CD8-positive, alpha-beta memory T cell (primary cell): ENCODE data around the gene CYTH3. TPM values are rescaled to one million over a fixed set of nuclear protein-coding genes. Genes with fewer than 3 reads are reported as not detected.

Source experiments
- CTCF ChIA-PET: fragments of 350-600 bp; sonication (Branson Sonifier 250); formaldehyde crosslinking; loops from one replicate; lab custom pipeline; 2021; ENCODE audit warnings: antibody characterized with exemption; lab: Charles Lee
- POLR2A ChIA-PET: fragments of 350-600 bp; sonication (Branson Sonifier 250); formaldehyde crosslinking; loops from one replicate; lab custom pipeline; 2021; ENCODE audit warnings: antibody characterized with exemption; lab: Charles Lee
- DNase-seq, 5 donors: peaks; one replicate each; pipeline versions ENCODE4 v3.0.0 to v3.0.0-alpha.2; 2020 to 2022; ENCODE audit warnings: mixed read lengths in 1 of 5
- H3K27ac ChIP-seq: one replicate; pipeline ENCODE4 v1.7.0; 2013; ENCODE audit warnings: low read depth, mild to moderate bottlenecking, low read length, moderate library complexity
- H3K27me3 ChIP-seq: 2 replicates; pipeline ENCODE4 v1.7.0; 2013; ENCODE audit warnings: low read length, mild to moderate bottlenecking; ENCODE audit not compliant: insufficient read depth, poor library complexity, severe bottlenecking
- H3K36me3 ChIP-seq: 2 replicates; pipeline ENCODE4 v1.7.0; 2013; ENCODE audit warnings: mild to moderate bottlenecking, low read length, moderate library complexity; ENCODE audit not compliant: insufficient read depth
- H3K4me1 ChIP-seq: 2 replicates; pipeline ENCODE4 v1.7.0; 2013; ENCODE audit warnings: mild to moderate bottlenecking, low read length, moderate library complexity; ENCODE audit not compliant: insufficient read depth
- H3K4me3 ChIP-seq: 2 replicates; pipeline ENCODE4 v1.7.0; 2013; ENCODE audit warnings: mild to moderate bottlenecking, low read length
- H3K9me3 ChIP-seq: 2 replicates; pipeline ENCODE4 v1.7.0; 2013; ENCODE audit warnings: mild to moderate bottlenecking, low read length
- H3K27ac Mint-ChIP-seq, 8 donors: one replicate each; pipeline ENCODE4 v1.8.0; 2020 to 2021; ENCODE audit warnings: mixed read lengths in 8 of 8, mild to moderate bottlenecking in 6 of 8, inconsistent platforms in 3 of 8, moderate library complexity in 3 of 8
- H3K27me3 Mint-ChIP-seq, 2 donors: one replicate each; pipeline ENCODE4 v1.8.0; 2020 to 2021; ENCODE audit warnings: mixed read lengths in 2 of 2, mild to moderate bottlenecking in 1 of 2, moderate library complexity in 1 of 2
- H3K36me3 Mint-ChIP-seq, 3 donors: one replicate each; pipeline ENCODE4 v1.8.0; 2020 to 2021; ENCODE audit warnings: mixed read lengths in 3 of 3, inconsistent platforms in 1 of 3, mild to moderate bottlenecking in 1 of 3
- H3K4me1 Mint-ChIP-seq, 3 donors: one replicate each; pipeline ENCODE4 v1.8.0; 2020 to 2021; ENCODE audit warnings: mixed read lengths in 3 of 3, inconsistent platforms in 1 of 3, mild to moderate bottlenecking in 1 of 3
- H3K4me3 Mint-ChIP-seq, 7 donors: one replicate each; pipeline ENCODE4 v1.8.0; 2020 to 2021; ENCODE audit warnings: mixed read lengths in 7 of 7, mild to moderate bottlenecking in 6 of 7, moderate library complexity in 4 of 7, inconsistent platforms in 2 of 7
- H3K9me3 Mint-ChIP-seq, 5 donors: one replicate each; pipeline ENCODE4 v1.8.0; 2020 to 2022; ENCODE audit warnings: mixed read lengths in 5 of 5, mild to moderate bottlenecking in 3 of 5, moderate library complexity in 2 of 5, inconsistent platforms in 1 of 5
- polyA plus RNA-seq: library from polyadenylated mRNA; unstranded; fragments of 300-500 nt; fragmentation: Illumina TruSeq; gene quantifications from one replicate; pipeline ENCODE4 v1.2.3, GENCODE V29; 2021
- total RNA-seq, 2 experiments: library from RNA; stranded (reverse); gene quantifications; one replicate each; pipeline ENCODE4 v1.2.3, GENCODE V29; 2021

The CYTH3 gene
- total and polyA plus RNA-seq, 3 experiments from 2014 or later: 4.5 to 15.7 (median 4.9) TPM

DNA sequence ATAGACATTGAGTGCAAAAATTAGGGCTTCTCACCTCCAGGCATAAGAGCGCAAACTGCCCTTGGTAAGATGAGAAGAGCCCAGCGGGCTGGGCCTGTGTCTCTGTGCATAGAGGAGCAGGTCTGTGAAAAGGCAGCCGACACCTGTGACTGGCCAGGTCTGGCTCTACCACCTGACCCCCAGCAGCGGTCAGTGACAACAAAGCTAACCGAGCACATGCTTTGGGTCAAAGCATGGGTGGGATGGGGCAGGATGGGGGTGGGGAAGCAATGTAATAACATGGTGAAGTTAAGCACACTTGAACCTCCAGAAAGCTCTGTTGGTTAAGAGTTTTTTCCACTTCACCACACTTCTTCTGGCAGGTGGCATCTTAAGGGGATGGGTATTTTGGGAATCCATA lies 29.3 kb downstream of the CYTH3 start:
- Histone ChIP-seq H3K9me3 (no peaks in the 10 kb centered on the region), H3K27ac (no peak overlapping the region), H3K4me1 (peaks cover 15% of the 10 kb centered on the region), H3K4me3 (no peak overlapping the region), H3K27me3 (no peaks in the 10 kb centered on the region), H3K36me3 (no peaks in the 10 kb centered on the region)
- DNase-seq: no peak
- Mint-ChIP-seq H3K9me3 (no peaks in the 10 kb centered on the region), H3K4me1 (peaks cover 44 to 61% (median 54%) of the 10 kb centered on the region in 3 donors), H3K36me3 (no peaks in the 10 kb centered on the region), H3K4me3 (peak overlapping the region in 3 of 7 donors; percentile 19 to 74 (median 25)), H3K27me3 (no peaks in the 10 kb centered on the region), H3K27ac (peak overlapping the region in 7 of 8 donors; percentile 24 to 99 (median 68))
- ChIA-PET CTCF (no interaction called here), POLR2A (no interaction called here)

DNA sequence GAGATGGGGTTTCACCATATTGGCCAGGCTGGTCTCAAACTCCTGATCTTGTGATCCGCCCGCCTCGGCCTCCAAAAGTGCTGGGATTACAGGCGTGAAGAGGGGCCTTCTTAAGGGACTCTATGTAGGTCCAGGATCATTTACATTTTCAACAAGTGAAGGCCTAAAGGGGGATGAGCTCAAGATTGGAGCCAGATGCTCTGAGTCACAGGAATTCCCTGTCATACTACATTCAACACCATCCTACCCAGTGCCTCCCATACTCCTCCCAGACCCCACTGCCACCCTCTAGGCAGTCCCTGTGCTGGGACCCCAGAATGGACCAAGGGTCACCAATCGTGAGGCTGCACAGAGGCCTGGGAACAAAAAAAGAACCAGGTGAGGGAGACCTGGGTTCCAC lies 29.9 kb downstream of the CYTH3 start:
- H3K4me3 Mint-ChIP-seq: peak overlapping the region in 4 of 7 donors; percentile 33 to 87 (median 64)
- ChIA-PET POLR2A (interaction anchor here (1.5 kb wide), 1 partner anchor 29 kb away, joined by 3 read pairs; the partner anchor contains the start of gene CYTH3), CTCF (no interaction called here)
- H3K4me1 Mint-ChIP-seq: peaks cover 48 to 66% (median 59%) of the 10 kb centered on the region in 3 donors
- no peaks in the 10 kb centered on the region for H3K27me3 Mint-ChIP-seq
- no peaks in the 10 kb centered on the region for H3K9me3 Mint-ChIP-seq
- Histone ChIP-seq H3K36me3 (no peaks in the 10 kb centered on the region), H3K27ac (no peak overlapping the region), H3K4me1 (peaks cover 15% of the 10 kb centered on the region), H3K27me3 (no peaks in the 10 kb centered on the region), H3K4me3 (no peak overlapping the region), H3K9me3 (no peaks in the 10 kb centered on the region)
- H3K36me3 Mint-ChIP-seq: no peaks in the 10 kb centered on the region
- H3K27ac Mint-ChIP-seq: peak overlapping the region in 6 of 8 donors; percentile 37 to 99 (median 76)
- DNase-seq: no peak

DNA sequence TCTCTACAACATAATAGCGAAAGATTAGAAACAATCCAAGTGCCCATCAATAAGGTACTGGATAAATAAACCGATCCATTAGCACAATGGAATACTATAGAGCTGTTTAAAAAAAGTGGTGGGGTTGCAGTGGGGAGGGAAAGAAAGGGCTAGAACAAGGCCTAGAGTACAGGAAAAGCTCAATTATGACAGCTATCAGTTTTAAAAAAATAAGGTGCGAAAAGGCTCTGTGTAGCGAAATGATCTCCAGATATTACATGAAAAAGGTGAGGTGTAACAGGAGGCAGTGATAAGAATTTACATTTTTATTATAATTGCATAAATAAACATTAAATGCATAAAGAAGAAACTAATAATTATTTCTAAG lies 30.8 kb downstream of the CYTH3 start:
- peak overlapping the region; percentile 52 to 87 (median 56) for H3K4me3 Mint-ChIP-seq
- no peak overlapping the region for H3K27ac ChIP-seq

DNA sequence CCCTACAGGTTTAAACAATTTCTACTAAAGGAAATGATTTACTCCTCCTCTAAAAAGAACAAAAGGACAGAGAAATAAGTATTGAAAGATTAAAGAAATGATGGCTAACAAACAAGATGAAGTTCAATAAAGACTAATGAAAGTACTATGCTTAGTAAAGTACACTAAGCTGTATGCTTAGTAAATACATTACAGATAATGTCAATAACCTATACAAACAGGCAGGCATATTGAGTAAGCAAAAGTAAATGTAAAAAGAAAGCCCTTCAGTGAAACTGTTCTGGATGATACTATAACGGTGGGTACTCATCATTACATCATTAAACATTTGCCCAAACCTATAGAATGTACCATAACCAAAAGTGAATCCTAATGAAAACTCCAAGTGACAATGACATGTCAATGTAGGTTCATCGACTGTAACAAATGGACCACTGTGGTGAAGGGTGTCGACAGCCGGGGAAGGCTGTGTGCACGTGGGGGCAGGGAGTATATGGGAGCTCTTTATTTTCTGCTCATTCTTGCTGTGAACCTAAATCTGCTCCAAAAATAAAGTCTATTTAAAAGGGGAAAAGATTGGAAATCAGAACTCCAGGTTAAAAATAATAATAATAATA lies 34.0 kb downstream of the CYTH3 start:
- DNase-seq: no peak
- peak overlapping the region in 7 of 8 donors; percentile 45 to 89 (median 70) for H3K27ac Mint-ChIP-seq
- CTCF ChIA-PET: no interaction called here
- H3K36me3 Mint-ChIP-seq: no peaks in the 10 kb centered on the region
- POLR2A ChIA-PET: no interaction called here
- H3K4me3 Mint-ChIP-seq: peak overlapping the region in 1 of 7 donors; percentile 37
- Histone ChIP-seq H3K4me1 (peaks cover 20% of the 10 kb centered on the region), H3K9me3 (no peaks in the 10 kb centered on the region), H3K36me3 (no peaks in the 10 kb centered on the region), H3K4me3 (no peak overlapping the region), H3K27me3 (no peaks in the 10 kb centered on the region), H3K27ac (no peak overlapping the region)
- no peaks in the 10 kb centered on the region for H3K9me3 Mint-ChIP-seq
- peaks cover 0 to 2% of the 10 kb centered on the region in 2 donors for H3K27me3 Mint-ChIP-seq
- H3K4me1 Mint-ChIP-seq: peaks cover 49 to 74% (median 69%) of the 10 kb centered on the region in 3 donors

More for the DNA sequence above, 30.8 kb downstream of the CYTH3 start:
- Histone ChIP-seq H3K36me3 (no peaks in the 10 kb centered on the region), H3K27me3 (no peaks in the 10 kb centered on the region), H3K4me1 (peaks cover 15% of the 10 kb centered on the region), H3K9me3 (no peaks in the 10 kb centered on the region), H3K4me3 (no peak overlapping the region)
- ChIA-PET POLR2A (interaction anchor here (1.5 kb wide), 1 partner anchor 30 kb away, joined by 3 read pairs; the partner anchor contains the start of gene CYTH3), CTCF (no interaction called here)
- no peaks in the 10 kb centered on the region for H3K9me3 Mint-ChIP-seq
- H3K27me3 Mint-ChIP-seq: no peaks in the 10 kb centered on the region
- peak in 1 of 5 donors; percentile 44 for DNase-seq
- no peaks in the 10 kb centered on the region for H3K36me3 Mint-ChIP-seq
- peaks cover 45 to 65% (median 63%) of the 10 kb centered on the region in 3 donors for H3K4me1 Mint-ChIP-seq
- peak overlapping the region; percentile 27 to 99 (median 86) for H3K27ac Mint-ChIP-seq

DNA sequence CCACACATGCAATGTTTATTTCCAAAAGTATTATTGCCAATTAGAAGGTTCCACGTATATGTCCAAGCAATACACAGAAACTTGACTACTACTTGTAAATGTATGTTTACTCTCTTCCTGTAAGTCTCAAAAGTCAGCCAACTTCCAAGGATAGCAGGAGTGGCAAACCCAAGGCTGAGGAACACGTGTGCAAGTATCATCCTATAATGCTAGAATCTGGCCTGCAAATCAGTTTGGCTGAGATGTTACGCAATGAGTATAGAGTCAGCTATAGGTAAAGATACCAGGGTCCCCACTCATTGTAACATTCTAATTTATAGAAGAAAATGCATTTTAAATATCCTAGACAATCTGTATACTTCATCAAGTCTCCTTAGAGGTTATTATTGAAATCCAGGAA lies 34.7 kb downstream of the CYTH3 start:
- peak overlapping the region in 6 of 8 donors; percentile 4 to 89 (median 68) for H3K27ac Mint-ChIP-seq
- Histone ChIP-seq H3K9me3 (no peaks in the 10 kb centered on the region), H3K4me3 (no peak overlapping the region), H3K36me3 (no peaks in the 10 kb centered on the region), H3K4me1 (peaks cover 18% of the 10 kb centered on the region), H3K27ac (no peak overlapping the region), H3K27me3 (no peaks in the 10 kb centered on the region)
- peaks cover 0 to 3% of the 10 kb centered on the region in 2 donors for H3K27me3 Mint-ChIP-seq
- H3K4me3 Mint-ChIP-seq: peak overlapping the region in 1 of 7 donors; percentile 6
- no peaks in the 10 kb centered on the region for H3K9me3 Mint-ChIP-seq
- no peak for DNase-seq
- H3K36me3 Mint-ChIP-seq: no peaks in the 10 kb centered on the region
- H3K4me1 Mint-ChIP-seq: peaks cover 51 to 74% (median 69%) of the 10 kb centered on the region in 3 donors
- CTCF ChIA-PET: no interaction called here
- POLR2A ChIA-PET: no interaction called here

DNA sequence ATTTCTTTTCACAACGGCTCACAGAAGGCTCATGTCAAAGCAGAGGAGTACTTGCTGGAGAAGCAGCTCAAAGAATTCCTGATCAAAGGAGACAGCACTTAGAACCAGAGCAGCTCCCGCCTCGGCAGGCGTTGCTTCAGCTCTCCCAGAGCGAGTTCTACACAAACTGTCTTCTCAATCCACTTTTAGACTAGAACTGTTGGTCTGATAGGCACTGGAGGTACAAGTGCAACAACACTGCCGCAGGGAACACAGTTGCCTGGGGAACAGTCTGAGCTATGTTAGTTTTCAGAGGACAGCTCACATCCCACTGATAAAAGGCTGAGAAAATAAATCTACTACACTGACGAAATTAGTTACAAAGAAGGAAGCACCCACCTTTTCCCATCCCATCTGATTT lies 35.4 kb downstream of the CYTH3 start:
- DNase-seq: no peak
- Mint-ChIP-seq H3K36me3 (no peaks in the 10 kb centered on the region), H3K4me3 (no peak overlapping the region), H3K27ac (peak overlapping the region in 5 of 8 donors; percentile 8 to 84 (median 24)), H3K9me3 (no peaks in the 10 kb centered on the region), H3K4me1 (peaks cover 58 to 81% (median 76%) of the 10 kb centered on the region in 3 donors), H3K27me3 (peaks cover 0 to 3% of the 10 kb centered on the region in 2 donors)
- Histone ChIP-seq H3K36me3 (no peaks in the 10 kb centered on the region), H3K4me1 (peaks cover 21% of the 10 kb centered on the region), H3K4me3 (no peak overlapping the region), H3K9me3 (no peaks in the 10 kb centered on the region), H3K27ac (no peak overlapping the region), H3K27me3 (no peaks in the 10 kb centered on the region)
- ChIA-PET CTCF (no interaction called here), POLR2A (no interaction called here)

DNA sequence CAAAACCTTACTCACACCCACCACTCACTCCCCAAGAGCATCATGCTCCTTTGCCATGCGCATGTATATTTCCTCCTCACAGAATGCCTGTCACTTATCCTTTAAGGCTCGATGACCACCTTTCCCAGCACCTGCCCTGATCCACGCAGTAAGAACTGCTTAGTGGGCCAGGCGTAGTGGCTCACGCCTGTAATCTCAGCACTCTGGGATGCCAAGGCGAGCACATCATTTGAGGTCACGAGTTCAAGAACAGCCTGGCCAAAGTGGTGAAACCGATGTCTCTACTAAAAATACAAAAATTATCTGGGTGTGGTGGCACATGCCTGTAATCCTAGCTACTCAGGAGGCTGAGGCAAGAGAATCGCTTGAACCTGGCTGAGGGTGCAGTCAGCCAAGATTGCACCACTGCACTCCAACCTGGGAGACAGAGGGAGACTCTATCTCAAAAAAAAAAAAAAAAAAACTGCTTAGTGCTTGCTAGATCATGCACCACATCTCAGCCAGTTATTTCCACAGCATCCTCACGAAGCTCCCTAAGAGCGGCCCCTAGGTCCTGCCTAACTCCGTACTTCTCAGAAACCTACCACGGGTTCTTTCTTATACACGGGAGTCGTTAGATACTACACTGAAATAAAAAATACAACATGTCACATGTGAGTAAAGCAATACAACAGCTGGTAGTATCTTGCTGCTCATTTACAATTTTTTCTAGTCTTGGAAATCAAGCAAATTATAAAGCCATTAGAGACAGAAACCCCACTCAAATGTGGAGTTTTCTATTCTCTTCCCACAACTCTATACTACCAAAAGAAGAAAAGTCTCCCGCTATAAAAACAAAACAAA lies 37.2 kb downstream of the CYTH3 start:
- CTCF ChIA-PET: interaction anchor here (1.1 kb wide), 1 partner anchor 25 kb away, joined by 3 read pairs; no protein-coding TSS in a partner anchor
- POLR2A ChIA-PET: no interaction called here
- Histone ChIP-seq H3K4me1 (peaks cover 27% of the 10 kb centered on the region), H3K9me3 (no peaks in the 10 kb centered on the region), H3K27ac (no peak overlapping the region), H3K36me3 (no peaks in the 10 kb centered on the region), H3K27me3 (no peaks in the 10 kb centered on the region), H3K4me3 (no peak overlapping the region)
- H3K4me1 Mint-ChIP-seq: peaks cover 56 to 82% (median 77%) of the 10 kb centered on the region in 3 donors
- no peaks in the 10 kb centered on the region for H3K36me3 Mint-ChIP-seq
- H3K9me3 Mint-ChIP-seq: no peaks in the 10 kb centered on the region
- no peak for DNase-seq
- peak overlapping the region in 5 of 8 donors; percentile 23 to 78 (median 70) for H3K27ac Mint-ChIP-seq
- no peak overlapping the region for H3K4me3 Mint-ChIP-seq
- peaks cover 0 to 5% of the 10 kb centered on the region in 2 donors for H3K27me3 Mint-ChIP-seq

DNA sequence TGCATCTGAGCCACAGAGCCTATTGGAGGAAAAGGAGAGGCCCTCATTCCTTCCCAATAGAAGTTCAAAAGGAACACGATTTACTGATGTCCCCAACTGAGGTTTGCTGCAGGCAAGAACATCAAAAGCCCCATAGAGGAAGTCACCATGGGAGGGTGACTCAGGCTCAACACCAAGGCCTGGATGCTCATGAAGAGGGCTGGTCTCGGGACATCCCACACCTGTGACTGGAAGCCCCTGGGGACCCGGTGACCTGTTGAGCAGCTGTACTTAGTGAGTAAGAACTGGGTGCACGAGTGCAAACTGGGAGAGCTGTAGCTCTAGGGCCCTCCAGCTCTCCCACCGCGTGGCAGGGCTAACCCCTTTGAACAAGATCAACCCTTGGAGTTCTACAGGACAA lies 38.0 kb downstream of the CYTH3 start:
- peaks cover 0 to 5% of the 10 kb centered on the region in 2 donors for H3K27me3 Mint-ChIP-seq
- no peak overlapping the region for H3K4me3 ChIP-seq
- no peaks in the 10 kb centered on the region for H3K36me3 ChIP-seq
- no peaks in the 10 kb centered on the region for H3K36me3 Mint-ChIP-seq
- H3K4me3 Mint-ChIP-seq: peak overlapping the region in 3 of 7 donors; percentile 13 to 42 (median 32)
- no peaks in the 10 kb centered on the region for H3K9me3 Mint-ChIP-seq
- ChIA-PET POLR2A (no interaction called here), CTCF (no interaction called here)
- peaks cover 54 to 79% (median 75%) of the 10 kb centered on the region in 3 donors for H3K4me1 Mint-ChIP-seq
- H3K27ac ChIP-seq: no peak overlapping the region
- peaks cover 22% of the 10 kb centered on the region for H3K4me1 ChIP-seq
- DNase-seq: no peak
- peak overlapping the region in 7 of 8 donors; percentile 17 to 91 (median 75) for H3K27ac Mint-ChIP-seq
- no peaks in the 10 kb centered on the region for H3K9me3 ChIP-seq
- no peaks in the 10 kb centered on the region for H3K27me3 ChIP-seq
